Measurements from ENCODE around the gene DCAF5.

DNA sequence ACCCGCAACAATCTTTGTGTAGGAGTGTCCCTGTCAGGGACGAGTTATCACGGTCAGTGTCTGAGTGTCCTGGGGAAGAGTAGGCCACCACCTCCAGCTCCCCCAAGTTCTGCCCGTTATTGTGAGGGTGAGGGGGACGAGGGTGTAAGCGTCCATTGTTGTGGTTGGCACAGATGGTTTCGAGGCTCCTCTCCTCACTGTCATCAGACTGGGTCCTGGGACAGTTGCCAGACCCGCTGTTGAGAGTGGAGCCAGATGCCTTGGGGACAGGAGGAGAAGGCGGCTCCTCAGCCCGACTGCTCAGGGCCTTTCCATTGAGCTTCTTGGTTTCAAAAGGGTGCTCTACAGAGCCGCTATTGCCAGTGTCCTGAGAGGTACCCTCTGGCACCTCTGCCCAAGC lies 98.9 kb downstream of the DCAF5 start:
- TF ChIP-seq, protein P1, sequence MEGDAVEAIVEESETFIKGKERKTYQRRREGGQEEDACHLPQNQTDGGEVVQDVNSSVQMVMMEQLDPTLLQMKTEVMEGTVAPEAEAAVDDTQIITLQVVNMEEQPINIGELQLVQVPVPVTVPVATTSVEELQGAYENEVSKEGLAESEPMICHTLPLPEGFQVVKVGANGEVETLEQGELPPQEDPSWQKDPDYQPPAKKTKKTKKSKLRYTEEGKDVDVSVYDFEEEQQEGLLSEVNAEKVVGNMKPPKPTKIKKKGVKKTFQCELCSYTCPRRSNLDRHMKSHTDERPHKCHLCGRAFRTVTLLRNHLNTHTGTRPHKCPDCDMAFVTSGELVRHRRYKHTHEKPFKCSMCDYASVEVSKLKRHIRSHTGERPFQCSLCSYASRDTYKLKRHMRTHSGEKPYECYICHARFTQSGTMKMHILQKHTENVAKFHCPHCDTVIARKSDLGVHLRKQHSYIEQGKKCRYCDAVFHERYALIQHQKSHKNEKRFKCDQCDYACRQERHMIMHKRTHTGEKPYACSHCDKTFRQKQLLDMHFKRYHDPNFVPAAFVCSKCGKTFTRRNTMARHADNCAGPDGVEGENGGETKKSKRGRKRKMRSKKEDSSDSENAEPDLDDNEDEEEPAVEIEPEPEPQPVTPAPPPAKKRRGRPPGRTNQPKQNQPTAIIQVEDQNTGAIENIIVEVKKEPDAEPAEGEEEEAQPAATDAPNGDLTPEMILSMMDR (optimal IDR thresholded peaks at IDR 0.05 in 1 of 3, IDR thresholded peaks at IDR 0.05 in 1 of 3, conservative IDR thresholded peaks at IDR 0.05 in 1 of 3; ENCODE audit: extremely low read depth in 1 of 3, insufficient read depth in 2 of 3, low read length in 3 of 3): no peak
- TF ChIP-seq EZH2 (IDR thresholded peaks at IDR 0.05; ENCODE audit: low read length): no peak
